IPS-18c (cell line): ENCODE measurements around the gene ASB3.
"Not testable (repeated sequence)": the region's sequence is repeated elsewhere in the genome, so short reads cannot be mapped to it uniquely, and the experiment has no call there.

ENCODE experiments used
- H3K4me3 ChIP-seq: 2 replicates; pipeline ENCODE4 v1.7.0; 2013; ENCODE audit warnings: low read depth, mild to moderate bottlenecking, low read length, moderate library complexity; ENCODE audit not compliant: insufficient read depth
- H3K9me3 ChIP-seq: one replicate; pipeline ENCODE4 v1.6.1; 2013; ENCODE audit warnings: mild to moderate bottlenecking, low read length, moderate library complexity; ENCODE audit not compliant: control insufficient read depth, insufficient read depth

The ASB3 gene

GRCh38 chr2:53786705-53787613, at the start of gene ASB3, which contains the start of gene ERLEC1:
TSS of gene ASB3 (minus strand) at chr2:53786953. CDS start at chr2:53765572, 21,381 bp downstream.
TSS of gene ERLEC1 (plus strand) at chr2:53787044. CDS start at chr2:53787211, 167 bp downstream.
- Histone ChIP-seq H3K9me3 (no peaks in the 10 kb centered on the region), H3K4me3 (peak within 1 kb of the TSS; percentile 94)

GRCh38 chr2:53829980-53830290, 43.2 kb upstream of the ASB3 start:
- not testable (repeated sequence) for H3K9me3 ChIP-seq, H3K4me3 ChIP-seq

GRCh38 chr2:53829273-53829979, 42.7 kb upstream of the ASB3 start:
- Histone ChIP-seq H3K4me3 (no peak overlapping the region), H3K9me3 (no peaks in the 10 kb centered on the region)

GRCh38 chr2:53828331-53828730, 41.6 kb upstream of the ASB3 start:
- Histone ChIP-seq H3K4me3 (no peak overlapping the region), H3K9me3 (no peaks in the 10 kb centered on the region)

GRCh38 chr2:53827398-53828175, 40.8 kb upstream of the ASB3 start:
- H3K9me3 ChIP-seq = no peaks in the 10 kb centered on the region
- no peak overlapping the region for H3K4me3 ChIP-seq

- Histone ChIP-seq H3K9me3 (no peaks in the 10 kb centered on the region), H3K4me3 (no peak overlapping the region)
These were observed 40.0 kb upstream of the ASB3 start for GRCh38 chr2:53826587-53827397.

- no peak overlapping the region for H3K4me3 ChIP-seq
- no peaks in the 10 kb centered on the region for H3K9me3 ChIP-seq
These were observed 39.3 kb upstream of the ASB3 start for GRCh38 chr2:53826030-53826410.

- not testable (repeated sequence) for H3K4me3 ChIP-seq, H3K9me3 ChIP-seq
These were observed 36.9 kb upstream of the ASB3 start for GRCh38 chr2:53823639-53824038.

GRCh38 chr2:53821810-53822209, 35.1 kb upstream of the ASB3 start:
- no peak overlapping the region for H3K4me3 ChIP-seq

GRCh38 chr2:53820711-53821110, 34.0 kb upstream of the ASB3 start:
- H3K4me3 ChIP-seq = no peak overlapping the region
- H3K9me3 ChIP-seq = no peaks in the 10 kb centered on the region

More at GRCh38 chr2:53821810-53822209, 35.1 kb upstream of the ASB3 start:
- H3K9me3 ChIP-seq = no peaks in the 10 kb centered on the region

GRCh38 chr2:53820048-53820447, 33.3 kb upstream of the ASB3 start:
- H3K9me3 ChIP-seq = no peaks in the 10 kb centered on the region
- no peak overlapping the region for H3K4me3 ChIP-seq

GRCh38 chr2:53819634-53820033, 32.9 kb upstream of the ASB3 start:
- Histone ChIP-seq H3K9me3 (no peaks in the 10 kb centered on the region), H3K4me3 (no peak overlapping the region)

- H3K4me3 ChIP-seq = no peak overlapping the region
- no peaks in the 10 kb centered on the region for H3K9me3 ChIP-seq
These were observed 32.2 kb upstream of the ASB3 start for GRCh38 chr2:53818854-53819435.

- Histone ChIP-seq H3K4me3 (no peak overlapping the region), H3K9me3 (no peaks in the 10 kb centered on the region)
These were observed 26.4 kb upstream of the ASB3 start for GRCh38 chr2:53813151-53813550.

- Histone ChIP-seq H3K9me3 (no peaks in the 10 kb centered on the region), H3K4me3 (no peak overlapping the region)
These were observed 24.8 kb upstream of the ASB3 start for GRCh38 chr2:53811601-53812000.

GRCh38 chr2:53802617-53803151, 15.9 kb upstream of the ASB3 start:
- no peak overlapping the region for H3K4me3 ChIP-seq
- no peaks in the 10 kb centered on the region for H3K9me3 ChIP-seq
